ENCODE data around the gene AGAP1. TPM values are rescaled to one million over a fixed set of nuclear protein-coding genes. Genes with fewer than 3 reads are reported as not detected.
A peak's percentile ranks its signal among the peaks of the same experiment; 100 is the strongest.

Gene AGAP1
- total RNA-seq, 1 donor from 2014 or later, result 39.4 TPM

DNA sequence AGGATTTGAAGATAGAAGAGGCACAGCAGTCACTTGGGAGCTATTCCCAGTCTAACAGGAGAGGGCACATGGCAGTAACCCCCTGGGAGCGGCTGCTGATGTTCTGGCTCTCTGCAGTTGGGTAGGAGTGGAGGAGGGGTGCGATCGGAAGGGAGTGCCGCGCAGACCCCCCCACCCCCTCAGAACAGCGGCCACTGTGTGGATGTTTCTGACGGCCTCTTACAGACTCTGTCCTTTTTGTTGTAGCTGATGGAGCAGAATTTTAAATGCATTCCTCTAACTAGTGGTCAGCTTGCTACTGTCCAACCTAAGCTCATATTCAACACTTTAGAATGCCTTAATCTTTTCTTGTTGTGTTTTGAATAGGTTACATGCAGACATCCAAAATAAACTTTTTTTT is 127.9 kb downstream of the AGAP1 start:
- DNase-seq (ENCODE audit: low read depth), result peak; percentile 68

DNA sequence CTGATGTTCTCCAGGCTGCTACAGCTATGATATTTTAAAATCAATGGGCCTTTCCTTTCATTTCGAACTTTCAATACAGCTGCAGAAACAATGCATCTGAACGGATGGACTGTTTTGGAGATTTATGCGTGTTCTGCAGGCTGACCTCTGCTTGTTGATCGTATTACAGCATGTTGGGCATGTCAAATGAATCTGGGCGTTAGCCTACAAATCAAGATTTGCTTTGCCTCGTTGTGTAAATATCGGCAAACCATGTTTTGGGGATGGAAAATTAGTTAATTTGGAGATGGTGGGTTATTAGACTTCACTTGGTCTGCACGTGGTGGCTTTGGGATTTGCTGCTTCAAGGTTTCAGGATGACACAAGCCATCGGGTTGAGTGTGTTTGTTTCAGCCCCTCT is 129.3 kb downstream of the AGAP1 start:
- H3K27ac ChIP-seq (ENCODE audit: low read depth, low read length), result no peak overlapping the region
- peaks cover 6% of the 10 kb centered on the region for H3K36me3 Mint-ChIP-seq (ENCODE audit: low read depth, unreplicated experiment)
- TF ChIP-seq, protein P1, sequence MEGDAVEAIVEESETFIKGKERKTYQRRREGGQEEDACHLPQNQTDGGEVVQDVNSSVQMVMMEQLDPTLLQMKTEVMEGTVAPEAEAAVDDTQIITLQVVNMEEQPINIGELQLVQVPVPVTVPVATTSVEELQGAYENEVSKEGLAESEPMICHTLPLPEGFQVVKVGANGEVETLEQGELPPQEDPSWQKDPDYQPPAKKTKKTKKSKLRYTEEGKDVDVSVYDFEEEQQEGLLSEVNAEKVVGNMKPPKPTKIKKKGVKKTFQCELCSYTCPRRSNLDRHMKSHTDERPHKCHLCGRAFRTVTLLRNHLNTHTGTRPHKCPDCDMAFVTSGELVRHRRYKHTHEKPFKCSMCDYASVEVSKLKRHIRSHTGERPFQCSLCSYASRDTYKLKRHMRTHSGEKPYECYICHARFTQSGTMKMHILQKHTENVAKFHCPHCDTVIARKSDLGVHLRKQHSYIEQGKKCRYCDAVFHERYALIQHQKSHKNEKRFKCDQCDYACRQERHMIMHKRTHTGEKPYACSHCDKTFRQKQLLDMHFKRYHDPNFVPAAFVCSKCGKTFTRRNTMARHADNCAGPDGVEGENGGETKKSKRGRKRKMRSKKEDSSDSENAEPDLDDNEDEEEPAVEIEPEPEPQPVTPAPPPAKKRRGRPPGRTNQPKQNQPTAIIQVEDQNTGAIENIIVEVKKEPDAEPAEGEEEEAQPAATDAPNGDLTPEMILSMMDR (IDR thresholded peaks at IDR 0.05; ENCODE audit: insufficient read depth, low read depth, low read length), result no peak
- no peak overlapping the region for H3K4me3 ChIP-seq (ENCODE audit: insufficient read depth, low read depth, low read length)
- H3K4me1 ChIP-seq (ENCODE audit: insufficient read depth, low read length), result peaks cover 22% of the 10 kb centered on the region
- peaks cover 2% of the 10 kb centered on the region for H3K9me3 Mint-ChIP-seq (ENCODE audit: unreplicated experiment)
- H4K20me1 ChIP-seq (ENCODE audit: insufficient read depth, low read length), result peaks cover 92% of the 10 kb centered on the region
- H3K4me1 Mint-ChIP-seq (ENCODE audit: low read depth, unreplicated experiment), result peaks cover 5% of the 10 kb centered on the region
- H3K4me3 Mint-ChIP-seq (ENCODE audit: unreplicated experiment), result no peak overlapping the region
- H3K27ac Mint-ChIP-seq (ENCODE audit: unreplicated experiment), result no peak overlapping the region
- H3K27me3 ChIP-seq (ENCODE audit: insufficient read depth, low read length), result peaks cover 6% of the 10 kb centered on the region
- DNase-seq (ENCODE audit: low read depth) (no peak), FAIRE-seq (no peak)
- peaks cover 35% of the 10 kb centered on the region for H3K79me2 ChIP-seq (ENCODE audit: insufficient read depth, low read length)
- no peak overlapping the region for H3K9ac ChIP-seq (ENCODE audit: low read length)
- no peaks in the 10 kb centered on the region for H3K9me3 ChIP-seq (ENCODE audit: insufficient read depth, low read depth, low read length)
- H3K27me3 Mint-ChIP-seq (ENCODE audit: low read depth, unreplicated experiment), result no peaks in the 10 kb centered on the region
- H2AFZ ChIP-seq (ENCODE audit: low read depth, low read length), result no peak overlapping the region
- no peak overlapping the region for H3K4me2 ChIP-seq (ENCODE audit: low read length)
- no peaks in the 10 kb centered on the region for H3K36me3 ChIP-seq (ENCODE audit: insufficient read depth, low read length)

More for the DNA sequence above, 127.9 kb downstream of the AGAP1 start:
- H3K27ac ChIP-seq (ENCODE audit: low read depth, low read length), result no peak overlapping the region
- no peak for FAIRE-seq
- peaks cover 15% of the 10 kb centered on the region for H3K4me1 Mint-ChIP-seq (ENCODE audit: low read depth, unreplicated experiment)
- peaks cover 85% of the 10 kb centered on the region for H4K20me1 ChIP-seq (ENCODE audit: insufficient read depth, low read length)
- no peak overlapping the region for H3K4me3 ChIP-seq (ENCODE audit: insufficient read depth, low read depth, low read length)
- peaks cover 22% of the 10 kb centered on the region for H3K4me1 ChIP-seq (ENCODE audit: insufficient read depth, low read length)
- H3K27ac Mint-ChIP-seq (ENCODE audit: unreplicated experiment), result no peak overlapping the region
- no peak overlapping the region for H3K9ac ChIP-seq (ENCODE audit: low read length)
- TF ChIP-seq, protein P1 (IDR thresholded peaks at IDR 0.05; ENCODE audit: insufficient read depth, low read depth, low read length), result no peak
- TF ChIP-seq EZH2 (IDR thresholded peaks at IDR 0.05; ENCODE audit: insufficient read depth, low read length), result no peak
- H3K27me3 ChIP-seq (ENCODE audit: insufficient read depth, low read length), result peaks cover 6% of the 10 kb centered on the region
- H3K36me3 ChIP-seq (ENCODE audit: insufficient read depth, low read length), result no peaks in the 10 kb centered on the region
- peaks cover 4% of the 10 kb centered on the region for H3K36me3 Mint-ChIP-seq (ENCODE audit: low read depth, unreplicated experiment)
- no peaks in the 10 kb centered on the region for H3K27me3 Mint-ChIP-seq (ENCODE audit: low read depth, unreplicated experiment)
- H3K4me3 Mint-ChIP-seq (ENCODE audit: unreplicated experiment), result no peak overlapping the region
- peaks cover 31% of the 10 kb centered on the region for H3K79me2 ChIP-seq (ENCODE audit: insufficient read depth, low read length)
- peaks cover 2% of the 10 kb centered on the region for H3K9me3 Mint-ChIP-seq (ENCODE audit: unreplicated experiment)
- H3K9me3 ChIP-seq (ENCODE audit: insufficient read depth, low read depth, low read length), result no peaks in the 10 kb centered on the region
- H3K4me2 ChIP-seq (ENCODE audit: low read length), result no peak overlapping the region
- H2AFZ ChIP-seq (ENCODE audit: low read depth, low read length), result no peak overlapping the region

DNA sequence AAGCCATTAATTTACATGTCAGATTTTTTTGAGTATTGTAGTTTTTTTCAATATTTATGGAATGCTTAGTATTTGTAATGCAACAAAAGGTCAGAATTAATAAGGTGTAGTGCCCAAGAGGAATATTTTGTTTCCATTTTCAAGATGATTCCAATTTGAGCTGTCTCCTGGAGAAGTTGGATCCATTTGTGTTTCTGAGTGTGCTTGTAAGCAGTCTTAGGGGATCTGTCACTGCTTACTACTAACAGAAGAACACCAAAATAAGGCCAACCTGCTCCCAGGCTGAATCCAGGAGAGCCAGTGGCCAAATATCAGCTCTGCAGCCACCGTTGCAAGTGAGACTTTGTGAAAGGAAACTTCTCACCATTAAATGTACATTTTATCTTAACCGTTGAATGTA is 129.9 kb downstream of the AGAP1 start:
- H4K20me1 ChIP-seq (ENCODE audit: insufficient read depth, low read length), result peaks cover 92% of the 10 kb centered on the region
- FAIRE-seq, result no peak
- no peak overlapping the region for H3K27ac Mint-ChIP-seq (ENCODE audit: unreplicated experiment)

More for the DNA sequence above, 129.9 kb downstream of the AGAP1 start:
- no peak for TF ChIP-seq EZH2 (IDR thresholded peaks at IDR 0.05; ENCODE audit: insufficient read depth, low read length)
- peaks cover 3% of the 10 kb centered on the region for H3K4me1 Mint-ChIP-seq (ENCODE audit: low read depth, unreplicated experiment)
- H3K79me2 ChIP-seq (ENCODE audit: insufficient read depth, low read length), result peaks cover 38% of the 10 kb centered on the region
- H3K27me3 ChIP-seq (ENCODE audit: insufficient read depth, low read length), result peaks cover 6% of the 10 kb centered on the region
- no peaks in the 10 kb centered on the region for H3K36me3 ChIP-seq (ENCODE audit: insufficient read depth, low read length)
- peaks cover 6% of the 10 kb centered on the region for H3K36me3 Mint-ChIP-seq (ENCODE audit: low read depth, unreplicated experiment)
- no peak overlapping the region for H3K4me2 ChIP-seq (ENCODE audit: low read length)
- peaks cover 2% of the 10 kb centered on the region for H3K9me3 Mint-ChIP-seq (ENCODE audit: unreplicated experiment)
- H3K4me3 Mint-ChIP-seq (ENCODE audit: unreplicated experiment), result no peak overlapping the region
- peaks cover 17% of the 10 kb centered on the region for H3K4me1 ChIP-seq (ENCODE audit: insufficient read depth, low read length)
- no peak overlapping the region for H2AFZ ChIP-seq (ENCODE audit: low read depth, low read length)
- H3K9me3 ChIP-seq (ENCODE audit: insufficient read depth, low read depth, low read length), result no peaks in the 10 kb centered on the region
- no peak overlapping the region for H3K27ac ChIP-seq (ENCODE audit: low read depth, low read length)
- no peak for DNase-seq (ENCODE audit: low read depth)
- H3K4me3 ChIP-seq (ENCODE audit: insufficient read depth, low read depth, low read length), result no peak overlapping the region
- H3K27me3 Mint-ChIP-seq (ENCODE audit: low read depth, unreplicated experiment), result no peaks in the 10 kb centered on the region
- no peak overlapping the region for H3K9ac ChIP-seq (ENCODE audit: low read length)
